Uterus (tissue), 4 donors: ENCODE measurements around the gene SLC66A3. TPM values are rescaled to one million over a fixed set of nuclear protein-coding genes. Genes with fewer than 3 reads are reported as not detected.

Experiments used
- DNase-seq, 2 donors: peaks; one replicate each; pipeline ENCODE4 v3.0.0-alpha.2; 2019 to 2020
- H3K27ac ChIP-seq, 2 donors: fragments of 200-600 bp; sonication (generic); 1 replicate in 1 of 2; 2 replicates in 1 of 2; pipeline ENCODE4 v1.5.1; 2016 to 2018
- H3K27me3 ChIP-seq, 2 donors: fragments of 200-600 bp; sonication (generic); one replicate each; pipeline ENCODE4 v1.5.1; 2018 to 2019; ENCODE audit warnings: control low read depth in 1 of 2
- H3K36me3 ChIP-seq, 2 donors: fragments of 200-600 bp; sonication (generic); one replicate each; pipeline ENCODE4 v1.5.1; 2019; ENCODE audit warnings: control low read depth in 1 of 2
- H3K4me1 ChIP-seq, 2 donors: fragments of 200-600 bp; sonication (generic); one replicate each; pipeline ENCODE4 v1.5.1; 2018 to 2019; ENCODE audit warnings: control low read depth in 1 of 2
- H3K4me3 ChIP-seq, 2 donors: fragments of 200-600 bp; sonication (generic); 1 replicate in 1 of 2; 2 replicates in 1 of 2; pipeline ENCODE4 v1.5.1; 2018 to 2019; ENCODE audit warnings: mild to moderate bottlenecking in 1 of 2
- H3K9me3 ChIP-seq, 2 donors: fragments of 200-600 bp; sonication (generic); one replicate each; pipeline ENCODE4 v1.5.1; 2019; ENCODE audit warnings: control low read depth in 1 of 2
- POLR2A ChIP-seq, 2 donors: fragments of 450-650 bp; IDR thresholded peaks; one replicate each; pipeline ENCODE4 v1.6.1; 2016; ENCODE audit warnings: antibody characterized with exemption in 2 of 2, mild to moderate bottlenecking in 1 of 2, moderate library complexity in 1 of 2
- intact Hi-C: fragments of 100-400 bp; cut with DNase I; formaldehyde crosslinking; loops from one replicate; pipeline ENCODE4 v1.15.1; 2023; ENCODE audit warnings: low total_unique reads
- total RNA-seq, 4 donors: library from RNA; depleted of rRNA in 3 of 4; stranded (reverse); fragments of >200 nt in 3 of 4; gene quantifications; one replicate each; pipeline versions ENCODE4 v1.1.0 to v1.2.4, GENCODE V29; 2014 to 2023
- TF ChIP-seq, protein P1 (sequence below), 4 experiments: fragments of 200-600 bp in 2 of 4; fragments of 450-650 bp in 2 of 4; sonication (generic) in 2 of 4; IDR thresholded peaks; one replicate each; pipeline ENCODE4 v1.5.1; 2016 to 2019; ENCODE audit warnings: antibody characterized with exemption in 4 of 4, mild to moderate bottlenecking in 2 of 4, moderate library complexity in 1 of 4
- donor health status: DM: yes; HTN: yes; CAD: no.

SLC66A3 gene
- total RNA-seq, 4 donors from 2014 or later = 22.2 to 51.7 (median 37.7) TPM

- intact Hi-C loops = loop anchor here (10.0 kb wide), 1 partner anchor 432 kb away; no protein-coding TSS in a partner anchor
- Histone ChIP-seq H3K9me3 (no peaks in the 10 kb centered on the region), H3K4me3 (no peak overlapping the region), H3K36me3 (no peaks in the 10 kb centered on the region), H3K27me3 (no peaks in the 10 kb centered on the region), H3K27ac (no peak overlapping the region), H3K4me1 (peaks cover 0 to 7% of the 10 kb centered on the region in 2 donors)
- DNase-seq = no peak
- TF ChIP-seq POLR2A (IDR thresholded peaks at IDR 0.05) = no peak
- TF ChIP-seq, protein P1, sequence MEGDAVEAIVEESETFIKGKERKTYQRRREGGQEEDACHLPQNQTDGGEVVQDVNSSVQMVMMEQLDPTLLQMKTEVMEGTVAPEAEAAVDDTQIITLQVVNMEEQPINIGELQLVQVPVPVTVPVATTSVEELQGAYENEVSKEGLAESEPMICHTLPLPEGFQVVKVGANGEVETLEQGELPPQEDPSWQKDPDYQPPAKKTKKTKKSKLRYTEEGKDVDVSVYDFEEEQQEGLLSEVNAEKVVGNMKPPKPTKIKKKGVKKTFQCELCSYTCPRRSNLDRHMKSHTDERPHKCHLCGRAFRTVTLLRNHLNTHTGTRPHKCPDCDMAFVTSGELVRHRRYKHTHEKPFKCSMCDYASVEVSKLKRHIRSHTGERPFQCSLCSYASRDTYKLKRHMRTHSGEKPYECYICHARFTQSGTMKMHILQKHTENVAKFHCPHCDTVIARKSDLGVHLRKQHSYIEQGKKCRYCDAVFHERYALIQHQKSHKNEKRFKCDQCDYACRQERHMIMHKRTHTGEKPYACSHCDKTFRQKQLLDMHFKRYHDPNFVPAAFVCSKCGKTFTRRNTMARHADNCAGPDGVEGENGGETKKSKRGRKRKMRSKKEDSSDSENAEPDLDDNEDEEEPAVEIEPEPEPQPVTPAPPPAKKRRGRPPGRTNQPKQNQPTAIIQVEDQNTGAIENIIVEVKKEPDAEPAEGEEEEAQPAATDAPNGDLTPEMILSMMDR (IDR thresholded peaks at IDR 0.05) = no peak
These were observed 2.7 kb upstream of the SLC66A3 start for GRCh38 chr2:11152591-11152990.

GRCh38 chr2:11154016-11154922 is 998 bp upstream of the SLC66A3 start:
- Histone ChIP-seq H3K27ac (peak overlapping the region; percentile 84 to 93), H3K27me3 (no peaks in the 10 kb centered on the region), H3K9me3 (no peaks in the 10 kb centered on the region), H3K4me1 (peaks cover 0 to 7% of the 10 kb centered on the region in 2 donors), H3K36me3 (no peaks in the 10 kb centered on the region), H3K4me3 (peak overlapping the region; percentile 51 to 58)
- no peak for DNase-seq
- intact Hi-C loops = loop anchor here (10.0 kb wide), 1 partner anchor 431 kb away; no protein-coding TSS in a partner anchor
- TF ChIP-seq, protein P1 (IDR thresholded peaks at IDR 0.05) = no peak
- peak in 1 of 2 donors; percentile 12 for TF ChIP-seq POLR2A (IDR thresholded peaks at IDR 0.05)

GRCh38 chr2:11154923-11155380 is 315 bp upstream of the SLC66A3 start:
- no peaks in the 10 kb centered on the region for H3K9me3 ChIP-seq
- intact Hi-C loops = loop anchor here (10.0 kb wide), 1 partner anchor 430 kb away; no protein-coding TSS in a partner anchor
- H3K36me3 ChIP-seq = no peaks in the 10 kb centered on the region
- peak overlapping the region; percentile 84 to 93 for H3K27ac ChIP-seq
- H3K4me3 ChIP-seq = peak overlapping the region; percentile 58 to 72
- peak; percentile 98 to 99 for DNase-seq
- peaks cover 0 to 7% of the 10 kb centered on the region in 2 donors for H3K4me1 ChIP-seq
- H3K27me3 ChIP-seq = no peaks in the 10 kb centered on the region
- TF ChIP-seq POLR2A (IDR thresholded peaks at IDR 0.05) = no peak
- TF ChIP-seq, protein P1 (IDR thresholded peaks at IDR 0.05) = no peak

DNA sequence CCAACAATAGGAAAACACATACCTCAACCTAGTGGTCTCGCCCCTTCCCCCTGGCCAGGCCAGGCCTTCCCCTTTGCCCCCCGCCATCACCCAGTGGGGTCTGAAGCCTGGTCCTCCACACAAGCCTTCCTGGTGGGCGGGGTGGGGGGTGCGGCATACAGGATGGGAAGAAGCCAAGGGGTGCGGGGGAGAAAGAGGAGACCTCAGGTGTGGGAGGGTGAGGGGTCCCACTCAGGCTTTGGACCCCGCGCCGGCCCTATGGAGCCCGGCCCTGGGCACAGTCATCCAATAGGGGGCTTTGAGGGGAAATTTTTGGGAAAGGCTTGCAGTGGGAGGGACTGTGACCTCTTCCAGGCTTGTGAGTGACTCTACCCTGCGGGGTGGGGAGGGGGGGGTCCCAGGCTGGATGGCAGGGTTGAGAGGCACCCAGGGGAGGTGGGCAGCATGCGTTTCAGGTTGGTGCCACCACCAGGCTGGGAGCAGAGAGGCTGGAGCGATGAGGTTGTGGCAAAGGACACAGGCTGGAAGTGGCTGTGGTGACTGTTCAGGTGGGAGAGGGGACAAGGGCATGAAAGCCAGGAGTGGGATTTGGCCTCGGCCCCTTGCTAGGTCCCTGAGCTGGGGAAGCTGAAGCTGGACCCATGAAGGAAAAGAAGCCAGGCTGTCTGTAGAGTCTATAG is 1.3 kb downstream of the SLC66A3 start:
- intact Hi-C loops = loop anchor here (10.0 kb wide), 1 partner anchor 428 kb away; no protein-coding TSS in a partner anchor
- H3K4me3 ChIP-seq = peak overlapping the region in 1 of 2 donors; percentile 72
- no peaks in the 10 kb centered on the region for H3K36me3 ChIP-seq
- DNase-seq = no peak
- H3K27me3 ChIP-seq = no peaks in the 10 kb centered on the region
- H3K27ac ChIP-seq = no peak overlapping the region
- H3K9me3 ChIP-seq = no peaks in the 10 kb centered on the region
- peaks cover 0 to 7% of the 10 kb centered on the region in 2 donors for H3K4me1 ChIP-seq
- no peak for TF ChIP-seq POLR2A (IDR thresholded peaks at IDR 0.05)
- TF ChIP-seq, protein P1 (IDR thresholded peaks at IDR 0.05) = no peak
